CD8-positive, alpha-beta memory T cell (primary cell): Measurements from ENCODE around the gene SYNE2. TPM values are rescaled to one million over a fixed set of nuclear protein-coding genes. Genes with fewer than 3 reads are reported as not detected.

Experiments
- CTCF ChIA-PET: fragments of 350-600 bp; sonication (Branson Sonifier 250); formaldehyde crosslinking; loops from one replicate; lab custom pipeline; 2021; ENCODE audit warnings: antibody characterized with exemption; lab: Charles Lee
- POLR2A ChIA-PET: fragments of 350-600 bp; sonication (Branson Sonifier 250); formaldehyde crosslinking; loops from one replicate; lab custom pipeline; 2021; ENCODE audit warnings: antibody characterized with exemption; lab: Charles Lee
- DNase-seq, 5 donors: peaks; one replicate each; pipeline versions ENCODE4 v3.0.0 to v3.0.0-alpha.2; 2020 to 2022; ENCODE audit warnings: mixed read lengths in 1 of 5
- H3K27ac ChIP-seq: one replicate; pipeline ENCODE4 v1.7.0; 2013; ENCODE audit warnings: low read depth, mild to moderate bottlenecking, low read length, moderate library complexity
- H3K27me3 ChIP-seq: 2 replicates; pipeline ENCODE4 v1.7.0; 2013; ENCODE audit warnings: low read length, mild to moderate bottlenecking; ENCODE audit not compliant: insufficient read depth, poor library complexity, severe bottlenecking
- H3K36me3 ChIP-seq: 2 replicates; pipeline ENCODE4 v1.7.0; 2013; ENCODE audit warnings: mild to moderate bottlenecking, low read length, moderate library complexity; ENCODE audit not compliant: insufficient read depth
- H3K4me1 ChIP-seq: 2 replicates; pipeline ENCODE4 v1.7.0; 2013; ENCODE audit warnings: mild to moderate bottlenecking, low read length, moderate library complexity; ENCODE audit not compliant: insufficient read depth
- H3K4me3 ChIP-seq: 2 replicates; pipeline ENCODE4 v1.7.0; 2013; ENCODE audit warnings: mild to moderate bottlenecking, low read length
- H3K9me3 ChIP-seq: 2 replicates; pipeline ENCODE4 v1.7.0; 2013; ENCODE audit warnings: mild to moderate bottlenecking, low read length
- H3K27ac Mint-ChIP-seq, 8 donors: one replicate each; pipeline ENCODE4 v1.8.0; 2020 to 2021; ENCODE audit warnings: mixed read lengths in 8 of 8, mild to moderate bottlenecking in 6 of 8, inconsistent platforms in 3 of 8, moderate library complexity in 3 of 8
- H3K27me3 Mint-ChIP-seq, 2 donors: one replicate each; pipeline ENCODE4 v1.8.0; 2020 to 2021; ENCODE audit warnings: mixed read lengths in 2 of 2, mild to moderate bottlenecking in 1 of 2, moderate library complexity in 1 of 2
- H3K36me3 Mint-ChIP-seq, 3 donors: one replicate each; pipeline ENCODE4 v1.8.0; 2020 to 2021; ENCODE audit warnings: mixed read lengths in 3 of 3, inconsistent platforms in 1 of 3, mild to moderate bottlenecking in 1 of 3
- H3K4me1 Mint-ChIP-seq, 3 donors: one replicate each; pipeline ENCODE4 v1.8.0; 2020 to 2021; ENCODE audit warnings: mixed read lengths in 3 of 3, inconsistent platforms in 1 of 3, mild to moderate bottlenecking in 1 of 3
- H3K4me3 Mint-ChIP-seq, 7 donors: one replicate each; pipeline ENCODE4 v1.8.0; 2020 to 2021; ENCODE audit warnings: mixed read lengths in 7 of 7, mild to moderate bottlenecking in 6 of 7, moderate library complexity in 4 of 7, inconsistent platforms in 2 of 7
- H3K9me3 Mint-ChIP-seq, 5 donors: one replicate each; pipeline ENCODE4 v1.8.0; 2020 to 2022; ENCODE audit warnings: mixed read lengths in 5 of 5, mild to moderate bottlenecking in 3 of 5, moderate library complexity in 2 of 5, inconsistent platforms in 1 of 5
- polyA plus RNA-seq: library from polyadenylated mRNA; unstranded; fragments of 300-500 nt; fragmentation: Illumina TruSeq; gene quantifications from one replicate; pipeline ENCODE4 v1.2.3, GENCODE V29; 2021
- total RNA-seq, 2 experiments: library from RNA; stranded (reverse); gene quantifications; one replicate each; pipeline ENCODE4 v1.2.3, GENCODE V29; 2021

The SYNE2 gene
- total and polyA plus RNA-seq, 3 experiments from 2014 or later, result 45.2 to 104 (median 45.6) TPM

DNA sequence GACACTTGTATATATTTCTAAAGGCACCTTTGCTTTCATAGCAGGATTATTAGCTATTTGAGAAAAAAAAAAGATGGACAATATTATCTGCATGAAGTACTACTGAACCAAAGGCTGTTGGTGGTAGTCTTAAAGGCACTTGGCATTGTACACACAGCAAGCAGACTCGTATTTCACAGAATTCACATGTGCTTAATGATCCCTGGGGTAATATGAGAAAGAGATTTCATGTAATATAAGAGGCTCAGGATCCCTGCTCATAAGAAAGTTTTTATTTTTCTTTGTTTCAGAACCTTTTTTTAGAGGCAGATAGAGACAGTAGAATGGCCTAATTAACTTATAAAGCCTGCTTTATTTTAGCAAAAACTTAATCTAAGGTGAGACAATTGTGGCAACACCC is 59.5 kb downstream of the SYNE2 start:
- H3K4me1 Mint-ChIP-seq, result peaks cover 56 to 78% (median 71%) of the 10 kb centered on the region in 3 donors
- CTCF ChIA-PET, result no interaction called here

DNA sequence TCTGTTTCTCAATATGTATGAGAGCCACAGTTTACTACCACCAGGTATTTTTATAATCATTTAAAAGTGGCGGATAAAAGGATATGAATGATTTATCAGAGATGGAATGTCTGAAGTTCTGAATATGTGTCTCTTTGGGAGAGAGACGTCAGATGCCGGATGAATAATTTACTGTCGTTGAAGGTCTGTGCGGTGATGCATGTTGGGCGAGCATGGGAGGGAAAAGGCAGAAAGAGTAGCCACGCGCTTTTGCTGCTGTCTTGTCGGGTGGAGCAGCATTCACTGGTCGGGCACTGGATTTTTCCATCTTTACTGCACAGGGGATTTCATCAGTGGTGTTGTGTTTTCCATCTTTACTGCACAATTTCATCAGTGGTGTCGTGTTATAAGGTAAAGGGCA is 65.6 kb downstream of the SYNE2 start:
- no peak overlapping the region for H3K27ac ChIP-seq
- peaks cover 27 to 30% (median 28%) of the 10 kb centered on the region in 3 donors for H3K4me1 Mint-ChIP-seq

More for the DNA sequence above, 59.5 kb downstream of the SYNE2 start:
- peaks cover 9% of the 10 kb centered on the region for H3K36me3 ChIP-seq
- H3K27me3 Mint-ChIP-seq, result no peaks in the 10 kb centered on the region
- DNase-seq, result no peak
- H3K27ac Mint-ChIP-seq, result peak overlapping the region in 1 of 8 donors; percentile 3
- no peaks in the 10 kb centered on the region for H3K27me3 ChIP-seq
- peaks cover 8 to 66% (median 28%) of the 10 kb centered on the region in 3 donors for H3K36me3 Mint-ChIP-seq
- no peak overlapping the region for H3K4me3 ChIP-seq
- no peak overlapping the region for H3K4me3 Mint-ChIP-seq
- POLR2A ChIA-PET, result no interaction called here
- no peaks in the 10 kb centered on the region for H3K9me3 ChIP-seq
- no peak overlapping the region for H3K27ac ChIP-seq
- no peaks in the 10 kb centered on the region for H3K9me3 Mint-ChIP-seq
- peaks cover 16% of the 10 kb centered on the region for H3K4me1 ChIP-seq

DNA sequence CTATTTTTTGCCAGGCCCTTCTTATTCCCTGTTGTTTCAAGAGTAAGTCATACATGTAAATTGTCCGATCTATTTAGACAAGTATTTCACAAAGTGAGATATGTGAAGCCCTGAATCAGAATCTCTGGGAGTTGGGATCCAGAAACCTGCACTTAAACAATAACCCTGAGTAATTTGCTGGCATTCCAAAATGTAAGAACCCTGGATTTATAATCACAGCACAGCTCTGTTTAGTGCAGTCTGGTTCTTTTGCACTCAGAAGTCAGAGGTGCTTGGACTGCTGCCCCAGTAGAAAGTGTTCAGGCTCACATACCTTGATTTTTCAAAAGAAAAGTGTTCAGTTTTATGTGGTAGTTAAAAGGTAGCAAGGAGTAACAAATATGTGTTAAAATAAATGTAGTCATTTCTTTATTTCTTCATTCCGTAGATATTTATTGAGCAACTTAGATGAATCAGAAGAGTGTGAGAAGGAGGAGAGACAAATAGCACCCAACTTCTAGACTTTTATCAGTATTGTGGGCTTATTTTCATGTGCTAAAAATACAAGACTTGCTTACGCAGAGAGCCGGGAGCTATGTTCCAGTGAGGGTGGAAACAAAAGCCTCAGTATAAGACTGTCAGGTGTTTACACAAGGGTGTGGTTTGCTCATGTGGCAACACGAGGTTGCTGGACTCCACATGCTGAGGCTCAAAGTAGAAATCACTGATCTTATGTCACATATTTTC is 70.1 kb downstream of the SYNE2 start:
- peaks cover 6% of the 10 kb centered on the region for H3K36me3 ChIP-seq
- ChIA-PET CTCF (interaction anchor here (0.9 to 1.6 kb wide), 2 partner anchors 34 to 69 kb away, joined by 4 read pairs; no protein-coding TSS in a partner anchor), POLR2A (interaction anchor here (0.6 kb wide), 1 partner anchor 342 kb away, joined by 5 read pairs; no protein-coding TSS in a partner anchor)
- no peak for DNase-seq
- H3K4me1 Mint-ChIP-seq, result peaks cover 23 to 29% (median 29%) of the 10 kb centered on the region in 3 donors
- H3K27ac Mint-ChIP-seq, result peak overlapping the region; percentile 8 to 84 (median 64)
- H3K27me3 Mint-ChIP-seq, result no peaks in the 10 kb centered on the region
- H3K27ac ChIP-seq, result no peak overlapping the region
- peaks cover 14 to 32% (median 20%) of the 10 kb centered on the region in 3 donors for H3K36me3 Mint-ChIP-seq
- no peak overlapping the region for H3K4me3 ChIP-seq
- no peaks in the 10 kb centered on the region for H3K27me3 ChIP-seq
- H3K9me3 ChIP-seq, result no peaks in the 10 kb centered on the region
- peaks cover 0 to 2% (median 0%) of the 10 kb centered on the region in 5 donors for H3K9me3 Mint-ChIP-seq
- H3K4me3 Mint-ChIP-seq, result peak overlapping the region in 1 of 7 donors; percentile 20
- H3K4me1 ChIP-seq, result peaks cover 8% of the 10 kb centered on the region

More for the DNA sequence above, 65.6 kb downstream of the SYNE2 start:
- Mint-ChIP-seq H3K27ac (peak overlapping the region in 2 of 8 donors; percentile 19 to 82), H3K4me3 (no peak overlapping the region), H3K36me3 (peaks cover 4 to 30% (median 16%) of the 10 kb centered on the region in 3 donors), H3K9me3 (no peaks in the 10 kb centered on the region), H3K27me3 (no peaks in the 10 kb centered on the region)
- H3K27me3 ChIP-seq, result no peaks in the 10 kb centered on the region
- no peaks in the 10 kb centered on the region for H3K36me3 ChIP-seq
- ChIA-PET POLR2A (no interaction called here), CTCF (no interaction called here)
- H3K4me3 ChIP-seq, result no peak overlapping the region
- no peak for DNase-seq
- H3K9me3 ChIP-seq, result no peaks in the 10 kb centered on the region
- H3K4me1 ChIP-seq, result peaks cover 7% of the 10 kb centered on the region

- Histone ChIP-seq H3K4me3 (no peak overlapping the region), H3K27ac (no peak overlapping the region), H3K9me3 (no peaks in the 10 kb centered on the region), H3K36me3 (peaks cover 6% of the 10 kb centered on the region), H3K27me3 (no peaks in the 10 kb centered on the region), H3K4me1 (peaks cover 8% of the 10 kb centered on the region)
- no peak for DNase-seq
- peaks cover 0 to 2% (median 0%) of the 10 kb centered on the region in 5 donors for H3K9me3 Mint-ChIP-seq
- H3K27ac Mint-ChIP-seq, result peak overlapping the region in 6 of 8 donors; percentile 14 to 72 (median 64)
- H3K4me3 Mint-ChIP-seq, result no peak overlapping the region
- peaks cover 14 to 38% (median 21%) of the 10 kb centered on the region in 3 donors for H3K36me3 Mint-ChIP-seq
- no peaks in the 10 kb centered on the region for H3K27me3 Mint-ChIP-seq
- POLR2A ChIA-PET, result interaction anchor here (0.6 kb wide), 2 partner anchors 35 to 341 kb away, joined by 4 to 5 read pairs; no protein-coding TSS in a partner anchor
- CTCF ChIA-PET, result interaction anchor here (0.9 to 1.6 kb wide), 2 partner anchors 34 to 69 kb away, joined by 4 read pairs; no protein-coding TSS in a partner anchor
- H3K4me1 Mint-ChIP-seq, result peaks cover 25 to 33% (median 32%) of the 10 kb centered on the region in 3 donors
Measured at GRCh38 chr14:63923422-63923752, 70.6 kb downstream of the SYNE2 start.

DNA sequence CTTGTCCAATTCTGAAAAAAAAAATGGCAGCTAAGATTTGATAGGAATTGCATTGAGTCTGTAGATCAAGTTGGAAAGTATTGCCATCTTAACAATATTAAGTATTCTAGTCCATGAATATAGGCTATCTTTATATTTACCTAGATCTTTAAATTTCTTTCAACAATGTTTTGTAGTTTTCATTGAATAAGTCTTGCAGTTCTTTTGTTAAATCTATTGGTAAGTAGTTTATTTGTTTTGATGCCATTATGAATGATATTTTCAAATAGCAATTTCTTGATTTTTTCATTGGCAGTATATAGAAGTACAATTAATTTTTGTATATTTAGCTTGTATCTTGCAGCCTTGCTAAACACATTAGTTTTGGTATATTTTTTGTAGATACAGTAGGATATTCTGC is 71.6 kb downstream of the SYNE2 start:
- Mint-ChIP-seq H3K4me1 (peaks cover 28 to 37% (median 32%) of the 10 kb centered on the region in 3 donors), H3K27me3 (no peaks in the 10 kb centered on the region), H3K27ac (no peak overlapping the region), H3K36me3 (peaks cover 14 to 46% (median 17%) of the 10 kb centered on the region in 3 donors), H3K4me3 (no peak overlapping the region), H3K9me3 (peaks cover 0 to 2% (median 0%) of the 10 kb centered on the region in 5 donors)
- no peaks in the 10 kb centered on the region for H3K9me3 ChIP-seq
- H3K36me3 ChIP-seq, result peaks cover 6% of the 10 kb centered on the region
- H3K4me1 ChIP-seq, result peaks cover 8% of the 10 kb centered on the region
- ChIA-PET POLR2A (interaction anchor here (0.9 kb wide), 1 partner anchor 71 kb away, joined by 3 read pairs; no protein-coding TSS in a partner anchor), CTCF (interaction anchor here (0.6 to 1.6 kb wide), 2 partner anchors 70 to 91 kb away, joined by 3 to 4 read pairs; no protein-coding TSS in a partner anchor)
- no peak overlapping the region for H3K27ac ChIP-seq
- no peaks in the 10 kb centered on the region for H3K27me3 ChIP-seq
- DNase-seq, result no peak
- no peak overlapping the region for H3K4me3 ChIP-seq

DNA sequence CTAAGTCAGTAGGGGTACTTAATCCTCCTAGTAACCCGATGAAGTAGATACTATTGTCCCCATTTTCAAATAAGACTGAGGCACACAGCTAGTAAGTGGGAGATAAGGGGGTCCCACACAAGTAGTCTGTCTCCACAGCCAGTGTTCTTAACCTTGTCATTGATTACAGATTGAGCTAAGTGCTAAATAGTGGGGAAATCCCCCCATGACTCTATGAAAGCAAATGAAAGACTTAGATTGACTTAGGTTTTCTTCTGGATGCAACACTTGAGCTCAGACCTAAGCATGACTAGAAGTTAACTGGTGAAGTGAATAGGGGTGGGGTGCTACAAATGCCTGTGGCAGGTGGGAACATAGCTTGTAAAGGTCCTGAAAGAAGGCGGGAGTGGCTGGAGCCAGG is 73.8 kb downstream of the SYNE2 start:
- ChIA-PET POLR2A (no interaction called here), CTCF (interaction anchor here (1.0 kb wide), 1 partner anchor 134 kb away, joined by 3 read pairs; no protein-coding TSS in a partner anchor)
- Mint-ChIP-seq H3K4me1 (peaks cover 33 to 47% (median 37%) of the 10 kb centered on the region in 3 donors), H3K27ac (peak overlapping the region in 4 of 8 donors; percentile 25 to 79 (median 34)), H3K36me3 (peaks cover 17 to 59% (median 20%) of the 10 kb centered on the region in 3 donors), H3K9me3 (peaks cover 0 to 2% (median 0%) of the 10 kb centered on the region in 5 donors), H3K4me3 (no peak overlapping the region), H3K27me3 (no peaks in the 10 kb centered on the region)
- no peaks in the 10 kb centered on the region for H3K9me3 ChIP-seq
- H3K4me1 ChIP-seq, result peaks cover 8% of the 10 kb centered on the region
- H3K36me3 ChIP-seq, result peaks cover 6% of the 10 kb centered on the region
- DNase-seq, result no peak
- H3K27me3 ChIP-seq, result no peaks in the 10 kb centered on the region
- no peak overlapping the region for H3K4me3 ChIP-seq
- no peak overlapping the region for H3K27ac ChIP-seq

GRCh38 chr14:63928744-63929174 is 76.0 kb downstream of the SYNE2 start:
- Histone ChIP-seq H3K4me1 (peaks cover 9% of the 10 kb centered on the region), H3K27me3 (no peaks in the 10 kb centered on the region), H3K27ac (no peak overlapping the region), H3K4me3 (no peak overlapping the region), H3K9me3 (no peaks in the 10 kb centered on the region), H3K36me3 (peaks cover 6% of the 10 kb centered on the region)
- H3K4me3 Mint-ChIP-seq, result no peak overlapping the region
- H3K9me3 Mint-ChIP-seq, result peaks cover 0 to 2% (median 0%) of the 10 kb centered on the region in 5 donors
- peaks cover 36 to 65% (median 55%) of the 10 kb centered on the region in 3 donors for H3K4me1 Mint-ChIP-seq
- ChIA-PET CTCF (no interaction called here), POLR2A (interaction anchor here (0.6 kb wide), 1 partner anchor 105 kb away, joined by 8 read pairs; no protein-coding TSS in a partner anchor)
- H3K27me3 Mint-ChIP-seq, result no peaks in the 10 kb centered on the region
- peaks cover 14 to 56% (median 17%) of the 10 kb centered on the region in 3 donors for H3K36me3 Mint-ChIP-seq
- DNase-seq, result no peak
- peak overlapping the region in 6 of 8 donors; percentile 6 to 81 (median 56) for H3K27ac Mint-ChIP-seq
